ENCODE measurements around the gene AKAP6.
A peak's percentile ranks its signal among the peaks of the same experiment; 100 is the strongest.

The AKAP6 gene

DNA sequence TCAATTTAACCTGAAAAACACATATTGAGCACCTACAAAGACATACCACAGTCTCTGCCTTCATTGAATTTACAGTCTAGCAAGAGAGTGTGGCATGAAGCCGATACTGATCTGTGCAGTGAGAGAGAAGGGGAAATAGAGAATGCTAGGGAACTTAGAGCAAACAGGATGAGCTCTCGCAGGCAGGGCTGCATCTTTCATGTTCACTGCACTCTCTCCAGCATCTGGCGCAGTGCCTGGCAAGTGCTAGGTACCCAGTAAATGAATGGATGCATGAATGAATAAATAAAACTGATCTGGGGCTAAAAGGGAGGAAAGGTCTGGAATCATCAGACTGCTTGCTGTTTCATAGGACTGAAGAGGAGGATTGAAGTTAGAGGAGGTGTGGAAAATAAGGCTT is 353.1 kb downstream of the AKAP6 start:
- DNase-seq: peak; percentile 7

DNA sequence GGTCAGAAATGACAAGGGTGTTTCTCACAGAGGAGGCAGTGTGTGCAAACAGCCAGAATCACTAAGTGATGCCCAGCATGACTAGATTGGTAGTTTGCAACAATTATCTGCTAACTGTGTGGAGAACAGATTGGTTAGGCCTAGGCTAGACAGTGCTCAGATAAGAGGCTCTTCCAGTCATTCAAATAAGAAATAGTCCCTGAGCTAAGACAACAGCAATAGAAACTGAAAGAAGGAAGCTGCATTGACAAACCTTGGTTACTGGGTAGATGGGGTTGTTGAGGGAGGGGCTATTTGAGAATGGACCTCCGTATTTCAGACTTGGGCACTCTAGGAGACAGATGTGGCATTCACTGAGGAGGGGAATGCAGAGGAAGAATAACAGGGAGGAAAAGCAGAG is 354.6 kb downstream of the AKAP6 start:
- DNase-seq: peak; percentile 3

DNA sequence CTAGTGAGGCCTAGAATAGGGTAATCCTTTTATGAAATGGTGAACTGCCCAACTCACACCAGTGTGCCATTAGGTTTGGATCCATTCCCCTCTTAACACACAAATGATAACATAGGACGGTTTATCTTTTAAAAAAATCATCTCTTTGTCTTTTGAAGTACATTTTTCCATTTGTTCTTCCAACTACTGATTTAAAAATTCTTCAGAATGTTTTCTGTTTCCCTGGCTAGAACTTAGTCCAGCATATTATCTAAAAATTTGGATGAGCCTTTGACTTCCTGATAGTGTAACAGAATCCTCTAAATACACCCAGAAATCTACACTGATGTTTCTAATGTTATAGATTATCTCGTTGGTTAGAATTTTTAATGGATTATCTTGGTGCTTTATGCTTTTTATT is 359.8 kb downstream of the AKAP6 start:
- no peak for DNase-seq

GRCh38 chr14:32692441-32692840 is 363.3 kb downstream of the AKAP6 start:
- peak; percentile 17 for DNase-seq

DNA sequence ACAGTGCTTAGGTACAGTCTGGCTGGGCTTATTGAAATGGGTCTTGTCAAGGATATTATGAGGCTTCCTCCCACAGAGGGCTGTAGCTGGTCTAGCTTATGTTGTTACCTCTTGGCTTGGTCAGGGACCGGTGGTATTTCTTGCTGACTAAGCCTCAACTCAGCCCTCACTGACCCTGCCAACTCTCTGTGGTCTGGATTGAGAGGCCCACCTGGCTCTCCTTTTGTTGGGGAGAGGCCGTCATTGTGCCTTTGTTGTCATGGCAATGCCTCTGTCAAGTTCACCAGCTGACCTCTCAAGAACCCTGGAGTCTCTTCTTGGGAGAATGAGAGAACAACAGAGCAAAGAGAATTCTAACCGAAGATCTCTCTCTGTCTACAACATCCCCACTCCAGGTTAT is 364.0 kb downstream of the AKAP6 start:
- DNase-seq: no peak

- DNase-seq: no peak
Observed at GRCh38 chr14:32694795-32695449, 365.8 kb downstream of the AKAP6 start.

- DNase-seq: no peak
Observed at GRCh38 chr14:32696325-32697091, 367.4 kb downstream of the AKAP6 start.

DNA sequence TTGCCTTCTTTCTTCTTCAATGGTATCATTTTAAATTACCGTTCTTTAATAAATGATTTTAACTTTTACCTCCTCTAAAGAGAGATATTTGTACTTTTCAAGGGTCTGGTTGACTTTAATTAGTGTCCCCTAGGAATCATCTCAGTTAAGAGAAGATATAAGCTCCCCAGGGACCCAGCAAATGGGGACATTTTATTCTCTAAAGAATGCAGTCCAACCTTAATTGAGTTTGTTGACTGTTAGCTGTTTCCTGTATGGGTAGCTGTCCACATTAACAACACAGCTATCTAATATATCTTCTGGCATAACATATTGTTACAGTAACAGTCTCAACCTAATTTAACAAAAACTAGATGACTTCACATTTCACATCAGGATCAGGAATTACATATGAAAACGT is 368.0 kb downstream of the AKAP6 start:
- no peak for DNase-seq

DNA sequence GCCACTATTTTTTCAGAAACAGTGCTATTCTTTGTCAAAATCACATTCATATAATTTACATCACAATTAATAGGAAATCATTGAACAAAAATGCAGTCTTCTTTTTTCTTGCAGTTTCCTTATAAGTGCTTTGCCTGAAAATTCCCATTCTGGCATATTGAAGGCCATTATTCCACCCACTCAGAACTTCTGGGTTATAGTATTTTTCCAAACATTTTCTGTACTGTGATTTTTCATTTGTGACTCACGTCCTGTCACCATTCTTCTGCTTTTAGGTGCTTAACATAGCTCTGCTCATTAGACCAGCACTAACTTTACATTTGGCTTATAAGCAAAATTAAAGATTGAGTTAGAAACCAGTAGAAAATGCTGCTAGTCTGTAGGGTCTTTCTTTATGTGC is 368.6 kb downstream of the AKAP6 start:
- DNase-seq: no peak

- DNase-seq: no peak
Observed at GRCh38 chr14:32698831-32699230, 369.7 kb downstream of the AKAP6 start.

GRCh38 chr14:32701475-32701874 is 372.4 kb downstream of the AKAP6 start:
- no peak for DNase-seq

- DNase-seq: no peak
Observed at GRCh38 chr14:32702088-32702487, 373.0 kb downstream of the AKAP6 start.

- DNase-seq: no peak
Observed at GRCh38 chr14:32702562-32702961, 373.5 kb downstream of the AKAP6 start.

DNA sequence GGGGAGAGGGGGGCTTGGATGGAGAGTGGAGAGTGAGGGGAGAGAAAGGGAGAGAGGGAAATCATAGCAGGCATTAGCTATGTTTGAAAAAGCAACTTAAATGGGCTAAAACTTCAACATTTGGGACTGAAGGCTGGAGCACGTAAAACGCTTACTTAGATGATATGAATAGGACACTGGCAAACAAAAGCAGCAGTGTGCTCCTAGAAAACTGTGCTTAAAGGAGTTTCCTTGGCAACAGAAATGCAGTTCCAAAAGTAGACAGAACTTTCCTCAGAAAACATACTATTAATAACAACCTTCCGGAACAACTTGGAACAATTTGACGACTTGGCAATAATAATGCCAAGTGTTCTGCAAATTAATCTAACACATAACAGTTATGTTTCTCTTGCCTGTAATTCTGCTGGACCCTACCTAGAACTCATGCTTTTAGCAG is 374.1 kb downstream of the AKAP6 start:
- DNase-seq: no peak

GRCh38 chr14:32706721-32707519 is 377.8 kb downstream of the AKAP6 start:
- DNase-seq: no peak

- no peak for DNase-seq
Observed at GRCh38 chr14:32707742-32708500, 378.8 kb downstream of the AKAP6 start.

DNA sequence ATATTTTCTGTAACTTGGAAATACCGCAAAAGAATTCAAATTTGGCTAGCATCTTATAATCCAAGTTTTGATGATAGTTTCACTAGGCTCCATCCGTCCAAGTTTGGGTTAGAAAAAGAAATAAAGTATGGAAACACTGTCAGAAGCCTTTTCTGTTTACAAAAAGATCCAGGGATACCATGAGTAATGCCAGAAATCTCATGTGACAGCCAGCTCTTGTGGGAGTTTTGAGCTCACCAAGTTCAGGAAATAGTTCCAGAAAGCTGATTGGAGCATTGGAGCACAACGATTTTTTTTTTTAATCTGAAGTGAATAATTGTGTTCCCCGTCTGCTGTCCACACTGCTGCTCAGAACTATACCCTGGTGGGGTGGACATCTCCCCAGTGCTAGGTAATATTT is 379.9 kb downstream of the AKAP6 start:
- DNase-seq: no peak

GRCh38 chr14:32710231-32710671 is 381.2 kb downstream of the AKAP6 start:
- peak; percentile 28 for DNase-seq

DNA sequence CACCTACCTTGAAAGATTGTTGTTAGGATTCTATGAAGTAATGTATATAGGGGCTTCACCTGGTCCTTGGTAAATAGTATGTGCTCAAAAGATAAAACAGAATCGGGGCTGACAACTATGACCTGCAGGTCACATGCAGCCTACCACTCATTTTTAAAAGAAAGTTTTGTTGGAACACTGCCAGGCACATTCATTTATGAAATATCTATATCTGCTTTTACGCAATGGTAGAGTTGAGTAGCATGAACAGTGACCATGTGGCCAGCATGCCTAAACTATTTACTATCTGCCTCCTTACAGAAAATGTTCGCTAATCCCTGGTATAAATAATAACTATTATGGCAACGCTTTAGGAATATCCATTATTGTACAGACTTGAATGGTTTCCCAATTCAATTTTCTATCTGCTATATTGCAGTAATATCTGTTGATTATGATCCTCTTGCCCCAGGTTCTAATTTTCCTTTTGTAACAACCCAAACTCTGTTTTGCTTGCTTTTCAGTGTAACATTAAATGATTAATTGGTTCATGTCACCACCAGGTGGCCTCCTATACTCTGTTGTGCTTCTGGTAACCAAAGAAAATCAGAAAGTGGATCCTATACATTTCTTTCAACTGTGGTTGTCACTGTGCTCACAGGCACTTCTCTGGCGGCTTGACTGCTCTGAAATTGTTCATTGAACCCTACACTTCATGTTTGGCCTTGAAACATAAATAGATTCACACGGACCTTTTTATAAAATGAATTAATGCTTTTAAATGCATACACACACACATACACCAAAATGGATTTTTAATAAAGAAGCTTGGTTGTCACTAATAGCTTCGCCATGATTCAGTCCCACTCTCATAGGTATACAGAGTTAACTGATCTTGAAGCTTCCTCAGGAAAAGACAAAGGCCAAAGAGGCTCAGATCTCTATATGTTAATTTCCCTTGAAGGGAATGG is 381.9 kb downstream of the AKAP6 start:
- peak; percentile 62 for DNase-seq

GRCh38 chr14:32713856-32714255 is 384.8 kb downstream of the AKAP6 start:
- DNase-seq: no peak

DNA sequence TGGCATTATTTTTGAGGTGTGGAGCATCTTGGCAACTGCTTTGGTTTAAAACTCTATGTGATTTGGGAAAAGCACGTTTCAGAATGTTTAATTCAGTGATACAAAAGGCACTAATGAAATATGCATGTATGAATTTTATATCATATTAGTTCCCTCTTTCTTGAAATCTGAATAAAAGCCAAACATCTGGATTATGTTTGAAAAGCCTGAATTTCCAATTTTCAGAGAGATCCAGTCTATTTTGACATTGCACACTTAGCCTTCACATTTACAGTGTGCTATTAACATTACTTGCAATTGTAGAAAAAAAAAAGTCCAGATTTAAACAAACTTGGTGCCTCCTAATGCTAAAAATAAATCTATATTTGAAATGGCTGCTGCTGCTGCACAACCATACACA is 390.5 kb downstream of the AKAP6 start:
- no peak for DNase-seq

DNA sequence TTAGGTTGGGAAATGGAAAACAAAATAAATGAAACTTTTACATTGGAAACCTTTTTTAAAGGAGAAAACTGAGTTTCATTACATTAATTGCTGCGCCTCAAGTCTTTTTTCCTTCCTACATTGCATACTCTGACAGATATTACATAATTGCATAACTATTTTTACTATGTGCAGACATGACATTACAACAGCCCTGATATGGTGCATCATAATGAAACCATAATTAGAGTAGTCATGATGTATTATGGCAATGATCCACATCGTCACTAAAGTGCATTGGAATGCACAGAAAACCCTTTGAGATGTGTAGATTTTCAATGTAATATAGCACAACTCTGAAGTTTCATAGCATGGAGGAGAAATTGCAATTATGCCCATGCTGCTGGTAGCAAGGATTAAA is 391.8 kb downstream of the AKAP6 start:
- no peak for DNase-seq

Data from OCI-M1 (cell line).